B cell (primary cell): ENCODE results near the gene SLC13A2.

Experiments used
- CTCF ChIP-seq: fragments of 200-600 bp; IDR thresholded peaks from one replicate; pipeline ENCODE4 v1.8.0; 2022; ENCODE audit warnings: antibody characterized with exemption, mild to moderate bottlenecking
- EZH2 ChIP-seq: IDR thresholded peaks from 2 replicates; pipeline ENCODE4 v1.6.1; 2012; ENCODE audit warnings: borderline replicate concordance, low read depth, mild to moderate bottlenecking, moderate library complexity, low read length; ENCODE audit not compliant: insufficient read depth, poor library complexity, severe bottlenecking

GRCh38 chr17:28478712-28479615 lies 5.5 kb downstream of the SLC13A2 start:
- no peak for TF ChIP-seq CTCF
- no peak for TF ChIP-seq EZH2
